Measurements from ENCODE around the gene SLC14A1.

DNA sequence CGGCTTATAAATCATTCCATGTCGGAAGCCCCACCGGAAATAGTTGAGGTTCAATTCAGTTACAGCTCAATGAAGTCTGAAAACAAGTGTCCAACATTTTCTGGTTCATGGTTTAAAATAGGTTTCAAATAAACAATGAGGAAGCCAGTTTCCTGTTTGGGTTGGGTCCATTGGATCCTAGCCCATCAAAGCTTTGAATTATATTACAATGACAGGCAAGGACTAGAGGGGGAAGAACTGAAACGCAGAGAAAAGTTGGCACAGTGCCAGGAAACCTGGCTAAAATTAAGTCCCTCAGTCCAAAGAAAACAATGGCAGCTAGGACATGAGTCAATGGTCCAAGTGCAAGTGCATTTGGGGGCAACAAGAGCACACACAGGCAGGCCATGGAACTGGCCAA, 32.0 kb downstream of the SLC14A1 start:
- no peak for TF ChIP-seq ZNF70 (CRISPR knock-in tag; IDR thresholded peaks at IDR 0.05)
- no peak for TF ChIP-seq BACH2 (CRISPR knock-in tag; IDR thresholded peaks at IDR 0.05; ENCODE audit: borderline replicate concordance)
- no peak for TF ChIP-seq RARB (CRISPR knock-in tag; IDR thresholded peaks at IDR 0.05)
- TF ChIP-seq, protein P1, sequence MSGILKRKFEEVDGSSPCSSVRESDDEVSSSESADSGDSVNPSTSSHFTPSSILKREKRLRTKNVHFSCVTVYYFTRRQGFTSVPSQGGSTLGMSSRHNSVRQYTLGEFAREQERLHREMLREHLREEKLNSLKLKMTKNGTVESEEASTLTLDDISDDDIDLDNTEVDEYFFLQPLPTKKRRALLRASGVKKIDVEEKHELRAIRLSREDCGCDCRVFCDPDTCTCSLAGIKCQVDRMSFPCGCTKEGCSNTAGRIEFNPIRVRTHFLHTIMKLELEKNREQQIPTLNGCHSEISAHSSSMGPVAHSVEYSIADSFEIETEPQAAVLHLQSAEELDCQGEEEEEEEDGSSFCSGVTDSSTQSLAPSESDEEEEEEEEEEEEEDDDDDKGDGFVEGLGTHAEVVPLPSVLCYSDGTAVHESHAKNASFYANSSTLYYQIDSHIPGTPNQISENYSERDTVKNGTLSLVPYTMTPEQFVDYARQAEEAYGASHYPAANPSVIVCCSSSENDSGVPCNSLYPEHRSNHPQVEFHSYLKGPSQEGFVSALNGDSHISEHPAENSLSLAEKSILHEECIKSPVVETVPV (CRISPR knock-in tag; IDR thresholded peaks at IDR 0.05) = no peak
- no peak for TF ChIP-seq ARNTL (CRISPR knock-in tag; IDR thresholded peaks at IDR 0.05; ENCODE audit: borderline replicate concordance, low read depth)
- TF ChIP-seq CSDC2 (CRISPR knock-in tag; IDR thresholded peaks at IDR 0.05) = no peak
- TF ChIP-seq, protein P2, sequence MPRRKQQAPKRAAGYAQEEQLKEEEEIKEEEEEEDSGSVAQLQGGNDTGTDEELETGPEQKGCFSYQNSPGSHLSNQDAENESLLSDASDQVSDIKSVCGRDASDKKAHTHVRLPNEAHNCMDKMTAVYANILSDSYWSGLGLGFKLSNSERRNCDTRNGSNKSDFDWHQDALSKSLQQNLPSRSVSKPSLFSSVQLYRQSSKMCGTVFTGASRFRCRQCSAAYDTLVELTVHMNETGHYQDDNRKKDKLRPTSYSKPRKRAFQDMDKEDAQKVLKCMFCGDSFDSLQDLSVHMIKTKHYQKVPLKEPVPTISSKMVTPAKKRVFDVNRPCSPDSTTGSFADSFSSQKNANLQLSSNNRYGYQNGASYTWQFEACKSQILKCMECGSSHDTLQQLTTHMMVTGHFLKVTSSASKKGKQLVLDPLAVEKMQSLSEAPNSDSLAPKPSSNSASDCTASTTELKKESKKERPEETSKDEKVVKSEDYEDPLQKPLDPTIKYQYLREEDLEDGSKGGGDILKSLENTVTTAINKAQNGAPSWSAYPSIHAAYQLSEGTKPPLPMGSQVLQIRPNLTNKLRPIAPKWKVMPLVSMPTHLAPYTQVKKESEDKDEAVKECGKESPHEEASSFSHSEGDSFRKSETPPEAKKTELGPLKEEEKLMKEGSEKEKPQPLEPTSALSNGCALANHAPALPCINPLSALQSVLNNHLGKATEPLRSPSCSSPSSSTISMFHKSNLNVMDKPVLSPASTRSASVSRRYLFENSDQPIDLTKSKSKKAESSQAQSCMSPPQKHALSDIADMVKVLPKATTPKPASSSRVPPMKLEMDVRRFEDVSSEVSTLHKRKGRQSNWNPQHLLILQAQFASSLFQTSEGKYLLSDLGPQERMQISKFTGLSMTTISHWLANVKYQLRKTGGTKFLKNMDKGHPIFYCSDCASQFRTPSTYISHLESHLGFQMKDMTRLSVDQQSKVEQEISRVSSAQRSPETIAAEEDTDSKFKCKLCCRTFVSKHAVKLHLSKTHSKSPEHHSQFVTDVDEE (CRISPR knock-in tag; IDR thresholded peaks at IDR 0.05) = no peak
- TF ChIP-seq, protein P3, sequence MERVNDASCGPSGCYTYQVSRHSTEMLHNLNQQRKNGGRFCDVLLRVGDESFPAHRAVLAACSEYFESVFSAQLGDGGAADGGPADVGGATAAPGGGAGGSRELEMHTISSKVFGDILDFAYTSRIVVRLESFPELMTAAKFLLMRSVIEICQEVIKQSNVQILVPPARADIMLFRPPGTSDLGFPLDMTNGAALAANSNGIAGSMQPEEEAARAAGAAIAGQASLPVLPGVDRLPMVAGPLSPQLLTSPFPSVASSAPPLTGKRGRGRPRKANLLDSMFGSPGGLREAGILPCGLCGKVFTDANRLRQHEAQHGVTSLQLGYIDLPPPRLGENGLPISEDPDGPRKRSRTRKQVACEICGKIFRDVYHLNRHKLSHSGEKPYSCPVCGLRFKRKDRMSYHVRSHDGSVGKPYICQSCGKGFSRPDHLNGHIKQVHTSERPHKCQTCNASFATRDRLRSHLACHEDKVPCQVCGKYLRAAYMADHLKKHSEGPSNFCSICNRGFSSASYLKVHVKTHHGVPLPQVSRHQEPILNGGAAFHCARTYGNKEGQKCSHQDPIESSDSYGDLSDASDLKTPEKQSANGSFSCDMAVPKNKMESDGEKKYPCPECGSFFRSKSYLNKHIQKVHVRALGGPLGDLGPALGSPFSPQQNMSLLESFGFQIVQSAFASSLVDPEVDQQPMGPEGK (CRISPR knock-in tag; IDR thresholded peaks at IDR 0.05; ENCODE audit: borderline replicate concordance) = no peak
- no peak for TF ChIP-seq ZFP3 (CRISPR knock-in tag; IDR thresholded peaks at IDR 0.05)
- no peak for TF ChIP-seq PPARA (CRISPR knock-in tag; IDR thresholded peaks at IDR 0.05; ENCODE audit: borderline replicate concordance)
- TF ChIP-seq, protein P4, sequence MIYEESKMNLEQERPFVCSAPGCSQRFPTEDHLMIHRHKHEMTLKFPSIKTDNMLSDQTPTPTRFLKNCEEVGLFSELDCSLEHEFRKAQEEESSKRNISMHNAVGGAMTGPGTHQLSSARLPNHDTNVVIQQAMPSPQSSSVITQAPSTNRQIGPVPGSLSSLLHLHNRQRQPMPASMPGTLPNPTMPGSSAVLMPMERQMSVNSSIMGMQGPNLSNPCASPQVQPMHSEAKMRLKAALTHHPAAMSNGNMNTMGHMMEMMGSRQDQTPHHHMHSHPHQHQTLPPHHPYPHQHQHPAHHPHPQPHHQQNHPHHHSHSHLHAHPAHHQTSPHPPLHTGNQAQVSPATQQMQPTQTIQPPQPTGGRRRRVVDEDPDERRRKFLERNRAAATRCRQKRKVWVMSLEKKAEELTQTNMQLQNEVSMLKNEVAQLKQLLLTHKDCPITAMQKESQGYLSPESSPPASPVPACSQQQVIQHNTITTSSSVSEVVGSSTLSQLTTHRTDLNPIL (CRISPR knock-in tag; IDR thresholded peaks at IDR 0.05; ENCODE audit: low read depth) = no peak
